Ammon's horn (tissue), 1 donor: ENCODE data around the gene SULT4A1.

Experiments
- DNase-seq: peaks from one replicate; pipeline ENCODE4 v3.0.0-alpha.2; 2016; ENCODE audit warnings: low spot score

SULT4A1 gene

GRCh38 chr22:43844560-43845545 lies 17.5 kb downstream of the SULT4A1 start:
- DNase-seq, result no peak

- no peak for DNase-seq
These were observed 18.4 kb downstream of the SULT4A1 start for GRCh38 chr22:43843783-43844530.

GRCh38 chr22:43841742-43842141 lies 20.6 kb downstream of the SULT4A1 start:
- no peak for DNase-seq

GRCh38 chr22:43840851-43841250 lies 21.5 kb downstream of the SULT4A1 start:
- no peak for DNase-seq

- DNase-seq, result no peak
These were observed 21.9 kb downstream of the SULT4A1 start for GRCh38 chr22:43840431-43840830.

GRCh38 chr22:43839781-43840180 lies 22.5 kb downstream of the SULT4A1 start:
- DNase-seq, result no peak

GRCh38 chr22:43838571-43839307 lies 23.6 kb downstream of the SULT4A1 start:
- no peak for DNase-seq

GRCh38 chr22:43838161-43838560 lies 24.2 kb downstream of the SULT4A1 start:
- no peak for DNase-seq

GRCh38 chr22:43837666-43838065 lies 24.6 kb downstream of the SULT4A1 start:
- DNase-seq, result no peak

GRCh38 chr22:43835736-43836135 lies 26.6 kb downstream of the SULT4A1 start:
- DNase-seq, result no peak

GRCh38 chr22:43835166-43835565 lies 27.1 kb downstream of the SULT4A1 start:
- no peak for DNase-seq

- no peak for DNase-seq
These were observed 28.8 kb downstream of the SULT4A1 start for GRCh38 chr22:43833286-43834240.

GRCh38 chr22:43832393-43833265 lies 29.7 kb downstream of the SULT4A1 start:
- no peak for DNase-seq

GRCh38 chr22:43831561-43832392 lies 30.5 kb downstream of the SULT4A1 start:
- no peak for DNase-seq

GRCh38 chr22:43830931-43831560 lies 31.3 kb downstream of the SULT4A1 start:
- DNase-seq, result no peak

- no peak for DNase-seq
These were observed 32.1 kb downstream of the SULT4A1 start for GRCh38 chr22:43829904-43830851.

- no peak for DNase-seq
These were observed 33.1 kb downstream of the SULT4A1 start for GRCh38 chr22:43828998-43829782.
